DMS 273 (cell line): ENCODE results near the gene VMP1.
"Not testable (repeated sequence)": the region's sequence is repeated elsewhere in the genome, so short reads cannot be mapped to it uniquely, and the experiment has no call there.

Experiments
- DNase-seq: peaks from one replicate; lab custom pipeline; 2025; ENCODE audit not compliant: unreplicated experiment; lab: John Stamatoyannopoulos, UW

VMP1 gene

GRCh38 chr17:59856859-59857794 is 149.7 kb downstream of the VMP1 start:
- no peak for DNase-seq

GRCh38 chr17:59858167-59858816 is 150.8 kb downstream of the VMP1 start:
- no peak for DNase-seq

- DNase-seq: no peak
These were observed 151.5 kb downstream of the VMP1 start for GRCh38 chr17:59858932-59859331.

- DNase-seq: peak; percentile 69
These were observed 152.1 kb downstream of the VMP1 start for GRCh38 chr17:59859444-59860025.

GRCh38 chr17:59863616-59864015 is 156.2 kb downstream of the VMP1 start:
- DNase-seq: no peak

- no peak for DNase-seq
These were observed 162.4 kb downstream of the VMP1 start for GRCh38 chr17:59869941-59870218.

GRCh38 chr17:59870482-59870881 is 163.0 kb downstream of the VMP1 start:
- DNase-seq: no peak

- DNase-seq: no peak
These were observed 164.9 kb downstream of the VMP1 start for GRCh38 chr17:59872351-59872750.

- DNase-seq: not testable (repeated sequence)
These were observed 166.0 kb downstream of the VMP1 start for GRCh38 chr17:59873414-59873813.

- no peak for DNase-seq
These were observed 166.9 kb downstream of the VMP1 start for GRCh38 chr17:59874376-59874775.

- no peak for DNase-seq
These were observed 168.7 kb downstream of the VMP1 start for GRCh38 chr17:59876107-59876506.

- DNase-seq: no peak
These were observed 170.5 kb downstream of the VMP1 start for GRCh38 chr17:59877965-59878364.

- DNase-seq: no peak
These were observed 171.2 kb downstream of the VMP1 start for GRCh38 chr17:59878624-59879023.

- DNase-seq: no peak
These were observed 177.4 kb downstream of the VMP1 start for GRCh38 chr17:59884861-59885260.

GRCh38 chr17:59888145-59888750 is 180.8 kb downstream of the VMP1 start:
- DNase-seq: no peak

GRCh38 chr17:59890720-59891119 is 183.3 kb downstream of the VMP1 start:
- DNase-seq: no peak
